ENCODE measurements around the gene SRSF11.

The SRSF11 gene

DNA sequence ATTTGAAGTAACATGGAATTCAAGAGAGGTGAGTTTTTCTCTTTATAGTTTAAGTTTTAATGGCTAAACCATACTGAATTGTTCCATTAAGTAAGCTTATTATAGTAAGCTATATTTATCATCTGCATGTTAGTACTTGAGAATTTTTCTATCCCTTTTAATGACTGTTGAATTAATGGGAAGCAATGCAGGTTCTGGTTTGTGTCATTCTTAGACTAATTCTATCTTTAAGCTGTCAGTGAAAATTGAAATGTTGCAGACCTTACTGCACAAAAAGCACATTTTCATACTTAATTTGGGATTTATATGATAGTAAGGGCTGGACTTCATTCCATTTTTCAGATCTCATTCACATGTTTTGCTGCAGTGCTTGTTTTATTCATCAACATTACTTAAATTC, 25.9 kb downstream of the SRSF11 start:
- H3K27me3 Mint-ChIP-seq = no peaks in the 10 kb centered on the region
- peaks cover 28% of the 10 kb centered on the region for H3K36me3 Mint-ChIP-seq

DNA sequence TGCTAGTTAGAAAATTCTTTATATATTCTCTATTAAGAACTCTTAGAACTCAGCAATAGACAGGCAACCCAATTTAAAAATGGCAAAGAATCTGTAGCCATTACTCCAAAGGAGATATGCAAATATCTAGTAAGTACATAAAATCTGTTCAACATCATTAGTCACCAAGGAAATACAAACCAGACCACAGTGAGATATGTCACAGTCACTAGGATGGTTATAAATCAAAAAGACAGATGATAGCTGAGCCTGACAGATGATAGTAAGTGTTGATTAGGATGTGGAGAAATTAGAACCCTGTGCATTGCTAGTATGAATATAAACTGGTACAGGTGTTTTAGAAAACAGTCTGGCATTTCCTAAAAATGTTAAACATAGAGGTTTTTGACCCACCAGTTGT, 26.6 kb downstream of the SRSF11 start:
- Mint-ChIP-seq H3K27me3 (no peaks in the 10 kb centered on the region), H3K27ac (peak overlapping the region; percentile 46), H3K9me3 (ENCODE audit: low read depth) (no peaks in the 10 kb centered on the region), H3K4me1 (ENCODE audit: low read depth) (peaks cover 21% of the 10 kb centered on the region), H3K4me3 (no peak overlapping the region), H3K36me3 (peaks cover 28% of the 10 kb centered on the region)

More for the DNA sequence above, 25.9 kb downstream of the SRSF11 start:
- no peak overlapping the region for H3K4me3 Mint-ChIP-seq
- peaks cover 21% of the 10 kb centered on the region for H3K4me1 Mint-ChIP-seq (ENCODE audit: low read depth)
- no peaks in the 10 kb centered on the region for H3K9me3 Mint-ChIP-seq (ENCODE audit: low read depth)
- H3K27ac Mint-ChIP-seq = peak overlapping the region; percentile 67

DNA sequence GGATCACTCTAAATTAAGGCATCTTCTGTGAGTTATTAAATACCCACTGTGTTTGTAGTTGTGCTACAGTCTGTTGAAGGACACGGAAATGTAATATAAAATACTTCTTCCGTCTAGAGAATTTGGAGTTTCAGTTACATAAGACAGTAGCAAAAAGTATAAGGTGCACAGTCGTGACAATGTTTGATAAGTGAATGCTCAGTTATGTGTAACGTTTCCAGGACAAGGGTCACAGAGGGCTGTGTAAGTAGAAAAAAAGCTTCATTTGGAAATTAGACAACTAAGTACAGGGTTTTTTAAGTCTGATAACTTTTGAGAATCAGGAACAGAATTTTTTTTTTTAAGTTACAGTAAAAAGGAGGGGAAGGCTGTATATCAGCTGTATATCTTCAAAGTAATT, 27.5 kb downstream of the SRSF11 start:
- Mint-ChIP-seq H3K27me3 (no peaks in the 10 kb centered on the region), H3K4me3 (no peak overlapping the region), H3K36me3 (peaks cover 26% of the 10 kb centered on the region)

DNA sequence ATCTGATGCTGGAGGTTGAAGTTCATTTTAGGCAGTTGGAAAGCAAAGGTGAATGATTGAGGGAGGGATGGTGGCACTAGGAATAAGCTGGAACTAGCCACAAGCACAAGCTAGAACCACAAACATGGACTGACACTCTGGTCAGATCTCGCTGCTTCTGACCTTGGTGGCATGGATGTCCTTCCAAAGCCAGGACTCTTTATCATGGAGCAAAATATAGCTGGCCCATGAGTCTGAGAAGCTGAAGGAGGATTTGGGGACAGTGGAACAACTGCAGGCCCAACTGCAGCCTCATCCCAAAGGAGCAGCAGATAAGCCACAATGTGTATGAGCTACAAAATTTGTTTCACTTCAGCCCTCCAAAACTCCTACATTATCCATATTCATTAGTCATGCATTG, 35.5 kb downstream of the SRSF11 start:
- Mint-ChIP-seq H3K4me1 (ENCODE audit: low read depth) (no peaks in the 10 kb centered on the region), H3K36me3 (peaks cover 2% of the 10 kb centered on the region), H3K4me3 (no peak overlapping the region), H3K9me3 (ENCODE audit: low read depth) (no peaks in the 10 kb centered on the region), H3K27ac (no peak overlapping the region), H3K27me3 (no peaks in the 10 kb centered on the region)

More for the DNA sequence above, 27.5 kb downstream of the SRSF11 start:
- H3K27ac Mint-ChIP-seq = peak overlapping the region; percentile 90
- peaks cover 21% of the 10 kb centered on the region for H3K4me1 Mint-ChIP-seq (ENCODE audit: low read depth)
- no peaks in the 10 kb centered on the region for H3K9me3 Mint-ChIP-seq (ENCODE audit: low read depth)

DNA sequence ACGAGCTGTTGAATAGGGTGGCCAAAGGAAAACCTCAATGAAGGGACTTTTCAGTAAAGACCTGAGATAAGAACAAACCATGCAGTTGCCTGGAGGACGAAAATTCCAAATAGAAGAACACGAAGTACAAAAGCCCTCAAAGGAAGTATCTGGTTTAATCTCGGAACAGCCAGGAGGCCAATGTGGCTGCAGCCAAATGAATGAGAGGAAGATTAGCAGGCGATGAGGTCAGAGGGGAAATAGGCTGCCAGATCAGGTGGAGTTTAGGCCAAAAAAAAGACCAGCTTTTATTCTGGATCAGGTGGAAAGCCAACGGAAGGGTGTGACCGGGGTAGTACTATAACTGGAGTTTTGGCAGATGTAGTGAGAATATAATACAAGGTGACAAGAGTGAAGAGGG, 43.7 kb downstream of the SRSF11 start:
- Mint-ChIP-seq H3K27ac (no peak overlapping the region), H3K4me3 (no peak overlapping the region), H3K27me3 (no peaks in the 10 kb centered on the region), H3K36me3 (peaks cover 5% of the 10 kb centered on the region), H3K9me3 (ENCODE audit: low read depth) (no peaks in the 10 kb centered on the region), H3K4me1 (ENCODE audit: low read depth) (no peaks in the 10 kb centered on the region)

DNA sequence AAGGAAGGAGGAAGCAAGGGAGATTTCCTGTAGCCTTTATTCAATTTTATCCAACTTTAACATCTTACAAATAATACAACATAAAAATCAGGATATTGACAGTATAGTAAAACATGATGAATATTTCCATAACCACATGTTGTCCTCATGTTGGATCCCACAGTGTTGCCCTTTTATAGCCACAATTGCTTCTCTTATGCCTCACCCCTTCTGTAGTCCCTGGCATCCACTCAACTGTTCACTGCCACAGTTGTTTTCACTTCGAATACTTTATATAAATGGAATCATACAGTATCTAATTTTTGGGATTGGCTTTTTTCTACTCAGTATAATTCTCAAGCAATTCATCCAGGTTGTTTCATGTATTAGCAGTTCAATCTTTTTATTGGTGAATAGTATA, 44.8 kb downstream of the SRSF11 start:
- H3K4me3 Mint-ChIP-seq = no peak overlapping the region
- H3K27me3 Mint-ChIP-seq = no peaks in the 10 kb centered on the region
- H3K9me3 Mint-ChIP-seq (ENCODE audit: low read depth) = no peaks in the 10 kb centered on the region
- H3K27ac Mint-ChIP-seq = no peak overlapping the region
- peaks cover 3% of the 10 kb centered on the region for H3K36me3 Mint-ChIP-seq
- H3K4me1 Mint-ChIP-seq (ENCODE audit: low read depth) = no peaks in the 10 kb centered on the region

DNA sequence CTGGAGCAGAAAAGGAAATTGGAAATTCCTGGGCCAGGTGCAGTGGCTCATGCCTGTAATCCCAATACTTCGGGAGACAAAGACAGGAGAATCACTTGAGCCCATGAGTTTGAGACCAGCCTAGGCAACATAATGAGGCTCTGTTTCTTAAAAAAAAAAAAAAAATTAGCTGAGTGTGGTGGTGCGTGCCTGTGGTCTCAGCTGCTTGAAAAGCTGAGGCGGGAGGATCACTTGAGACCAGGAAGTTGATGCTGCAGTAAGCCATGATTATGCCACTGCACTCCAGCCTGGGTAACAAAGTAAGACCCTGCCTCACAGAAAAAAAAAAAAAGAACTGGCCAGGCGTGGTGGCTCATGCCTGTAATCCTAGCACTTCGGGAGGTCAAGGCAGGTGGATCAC, 56.7 kb downstream of the SRSF11 start:
- Mint-ChIP-seq H3K36me3 (peaks cover 8% of the 10 kb centered on the region), H3K27ac (peak overlapping the region; percentile 64), H3K4me3 (no peak overlapping the region)

DNA sequence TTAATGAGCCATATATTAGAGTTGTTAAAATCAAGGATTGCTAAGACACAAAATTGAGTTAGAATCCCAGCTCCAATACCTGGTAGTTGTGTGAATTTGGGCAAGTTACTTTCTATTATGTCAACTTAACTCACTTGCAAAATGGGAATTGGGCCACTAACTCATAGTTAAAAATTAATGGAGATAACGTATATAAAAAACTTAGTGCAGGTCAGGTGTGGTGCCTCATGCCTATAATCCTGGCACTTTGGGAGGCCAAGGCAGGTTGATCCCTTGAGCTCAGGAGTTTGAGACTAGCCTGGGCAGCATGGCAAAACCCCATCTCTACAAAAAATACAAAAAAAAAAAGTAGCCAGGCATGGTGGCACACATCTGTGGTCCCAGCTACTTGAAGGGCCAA, 57.5 kb downstream of the SRSF11 start:
- no peak overlapping the region for H3K27ac Mint-ChIP-seq
- peaks cover 6% of the 10 kb centered on the region for H3K36me3 Mint-ChIP-seq

More for the DNA sequence above, 56.7 kb downstream of the SRSF11 start:
- Mint-ChIP-seq H3K9me3 (ENCODE audit: low read depth) (no peaks in the 10 kb centered on the region), H3K4me1 (ENCODE audit: low read depth) (no peaks in the 10 kb centered on the region), H3K27me3 (no peaks in the 10 kb centered on the region)

DNA sequence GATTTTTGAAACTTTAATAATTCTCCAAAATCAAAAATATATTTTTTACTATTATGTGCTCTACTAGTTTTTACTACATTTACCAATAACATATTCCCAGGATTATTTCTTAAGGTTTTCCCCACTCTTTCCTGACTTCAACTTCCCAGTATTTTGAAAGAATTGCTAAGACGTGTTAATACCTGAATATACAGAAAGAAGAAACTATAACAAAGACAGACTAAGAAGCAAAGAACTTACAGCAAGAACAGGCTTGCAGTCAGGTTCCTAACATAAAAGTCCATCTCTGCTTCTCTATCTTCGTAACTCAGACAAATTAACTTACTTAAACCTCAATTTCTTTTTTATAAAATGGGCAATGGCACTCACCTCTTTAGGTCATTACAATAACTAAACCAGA, 63.2 kb downstream of the SRSF11 start:
- peaks cover 3% of the 10 kb centered on the region for H3K36me3 Mint-ChIP-seq

More for the DNA sequence above, 57.5 kb downstream of the SRSF11 start:
- no peaks in the 10 kb centered on the region for H3K4me1 Mint-ChIP-seq (ENCODE audit: low read depth)
- no peaks in the 10 kb centered on the region for H3K27me3 Mint-ChIP-seq
- no peaks in the 10 kb centered on the region for H3K9me3 Mint-ChIP-seq (ENCODE audit: low read depth)
- H3K4me3 Mint-ChIP-seq = no peak overlapping the region

DNA sequence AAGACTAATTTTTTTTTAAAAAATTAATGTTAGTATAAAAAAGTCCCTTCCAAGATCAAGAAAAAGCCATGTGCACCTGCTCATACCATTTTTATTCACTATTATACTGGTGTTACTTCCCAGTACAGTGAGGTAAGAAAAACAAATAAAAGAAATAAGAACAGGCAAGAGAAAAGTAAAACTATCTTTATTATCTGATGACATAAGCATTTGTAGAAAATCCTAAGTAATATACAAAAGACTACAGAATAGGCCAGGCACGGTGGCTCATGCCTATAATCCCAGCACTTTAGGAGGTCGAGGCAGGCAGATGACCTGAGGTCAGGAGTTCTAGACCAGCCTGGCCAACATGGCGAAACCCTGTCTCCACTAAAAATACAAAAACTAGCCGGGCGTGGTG, 65.3 kb downstream of the SRSF11 start:
- Mint-ChIP-seq H3K27me3 (no peaks in the 10 kb centered on the region), H3K4me3 (no peak overlapping the region), H3K4me1 (ENCODE audit: low read depth) (no peaks in the 10 kb centered on the region), H3K27ac (no peak overlapping the region), H3K9me3 (ENCODE audit: low read depth) (no peaks in the 10 kb centered on the region), H3K36me3 (peaks cover 2% of the 10 kb centered on the region)

More for the DNA sequence above, 63.2 kb downstream of the SRSF11 start:
- H3K4me1 Mint-ChIP-seq (ENCODE audit: low read depth) = no peaks in the 10 kb centered on the region
- H3K9me3 Mint-ChIP-seq (ENCODE audit: low read depth) = no peaks in the 10 kb centered on the region
- no peak overlapping the region for H3K4me3 Mint-ChIP-seq
- no peaks in the 10 kb centered on the region for H3K27me3 Mint-ChIP-seq
- no peak overlapping the region for H3K27ac Mint-ChIP-seq

DNA sequence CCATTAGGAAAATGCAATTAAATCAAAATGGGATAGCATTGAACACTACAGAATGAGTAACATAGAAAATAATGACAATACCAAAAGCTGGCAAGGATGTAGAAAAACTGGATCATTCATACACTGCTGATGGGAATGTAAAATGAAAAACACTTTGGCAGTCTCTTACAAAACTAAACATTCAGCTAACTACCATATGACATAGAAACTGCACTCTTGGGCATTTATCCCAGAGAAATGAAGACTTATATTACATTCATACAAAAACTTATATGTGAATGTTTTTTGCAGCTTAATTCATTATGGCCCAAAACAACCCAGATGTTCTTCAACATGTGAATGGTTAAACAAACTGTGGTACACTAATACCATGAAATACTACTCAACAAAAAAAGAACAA, 67.0 kb downstream of the SRSF11 start:
- Mint-ChIP-seq H3K27ac (peak overlapping the region; percentile 3), H3K4me1 (ENCODE audit: low read depth) (no peaks in the 10 kb centered on the region), H3K4me3 (no peak overlapping the region), H3K27me3 (no peaks in the 10 kb centered on the region), H3K36me3 (peaks cover 2% of the 10 kb centered on the region), H3K9me3 (ENCODE audit: low read depth) (no peaks in the 10 kb centered on the region)

DNA sequence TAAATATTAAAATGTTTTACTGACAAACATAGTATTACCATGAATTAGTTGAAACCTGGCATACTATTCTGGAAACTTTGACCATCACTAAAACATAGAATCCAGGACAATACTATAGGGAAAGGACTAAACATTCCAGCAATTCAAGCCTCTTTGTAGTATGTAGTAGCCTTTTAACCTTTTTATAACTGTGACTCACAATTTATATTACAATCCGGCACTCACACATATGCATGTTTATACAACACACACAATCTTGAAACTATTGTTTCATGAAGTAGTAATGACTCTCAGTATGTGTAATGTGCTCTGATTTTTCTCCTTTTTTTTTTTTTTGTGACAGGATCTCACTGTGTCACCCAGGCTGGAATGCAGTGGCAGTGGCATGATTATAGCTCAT, 69.0 kb downstream of the SRSF11 start:
- H3K36me3 Mint-ChIP-seq = peaks cover 2% of the 10 kb centered on the region
- no peak overlapping the region for H3K4me3 Mint-ChIP-seq
- H3K4me1 Mint-ChIP-seq (ENCODE audit: low read depth) = no peaks in the 10 kb centered on the region
- H3K27ac Mint-ChIP-seq = no peak overlapping the region
- no peaks in the 10 kb centered on the region for H3K9me3 Mint-ChIP-seq (ENCODE audit: low read depth)
- H3K27me3 Mint-ChIP-seq = no peaks in the 10 kb centered on the region

DNA sequence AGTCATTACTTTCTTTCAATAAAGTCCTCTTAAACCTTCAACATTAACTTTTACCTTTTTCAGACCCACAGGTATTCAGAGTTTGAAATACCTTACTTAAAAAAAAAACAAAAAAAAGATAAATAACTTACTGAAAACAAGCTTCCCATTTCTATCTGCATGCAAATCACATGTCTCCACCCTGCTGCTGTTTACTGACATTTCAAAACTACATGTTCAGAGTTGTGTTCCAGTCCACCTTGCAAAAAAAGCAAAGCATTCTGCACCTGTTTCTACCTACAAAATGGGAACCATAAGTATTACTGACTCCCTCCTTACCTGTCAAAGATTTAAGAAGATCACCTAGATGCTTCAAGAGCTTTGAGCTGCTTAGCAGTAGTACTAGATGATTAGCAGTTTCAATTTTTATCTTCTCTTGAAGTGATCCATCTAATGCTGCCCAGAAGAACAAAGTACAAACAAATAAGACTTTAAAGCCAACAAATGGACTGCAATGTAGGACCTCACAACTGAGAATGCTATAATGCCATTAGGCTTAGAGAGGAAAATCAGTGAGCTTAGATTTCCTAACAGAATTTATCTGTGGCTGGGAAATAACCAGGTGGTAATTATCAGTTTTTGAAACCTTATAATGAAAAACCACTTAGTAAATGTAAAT, 72.1 kb downstream of the SRSF11 start:
- Mint-ChIP-seq H3K9me3 (ENCODE audit: low read depth) (no peaks in the 10 kb centered on the region), H3K4me1 (ENCODE audit: low read depth) (no peaks in the 10 kb centered on the region), H3K4me3 (no peak overlapping the region), H3K27ac (no peak overlapping the region), H3K27me3 (no peaks in the 10 kb centered on the region), H3K36me3 (peaks cover 2% of the 10 kb centered on the region)

DNA sequence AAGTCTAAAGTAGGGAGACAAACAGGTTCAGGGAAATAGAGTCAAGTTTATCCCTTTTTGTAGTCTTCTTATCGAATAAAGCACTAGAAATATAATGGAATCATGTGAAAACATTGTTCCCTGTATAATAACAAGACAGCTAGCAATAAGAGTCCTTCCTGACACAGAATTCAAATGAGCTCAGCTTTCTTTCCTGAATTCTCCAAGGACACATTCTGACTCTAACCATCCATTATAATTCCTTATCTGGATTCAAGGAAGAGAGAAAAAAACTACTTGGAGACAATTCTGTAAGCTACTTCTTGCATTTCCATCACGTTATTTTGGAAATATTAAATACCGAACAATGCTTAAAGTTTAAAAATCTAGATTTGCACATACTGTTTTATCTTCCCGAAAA, 74.6 kb downstream of the SRSF11 start:
- Mint-ChIP-seq H3K36me3 (peaks cover 9% of the 10 kb centered on the region), H3K4me3 (no peak overlapping the region), H3K9me3 (ENCODE audit: low read depth) (no peaks in the 10 kb centered on the region), H3K27ac (no peak overlapping the region), H3K4me1 (ENCODE audit: low read depth) (peaks cover 3% of the 10 kb centered on the region), H3K27me3 (no peaks in the 10 kb centered on the region)

DNA sequence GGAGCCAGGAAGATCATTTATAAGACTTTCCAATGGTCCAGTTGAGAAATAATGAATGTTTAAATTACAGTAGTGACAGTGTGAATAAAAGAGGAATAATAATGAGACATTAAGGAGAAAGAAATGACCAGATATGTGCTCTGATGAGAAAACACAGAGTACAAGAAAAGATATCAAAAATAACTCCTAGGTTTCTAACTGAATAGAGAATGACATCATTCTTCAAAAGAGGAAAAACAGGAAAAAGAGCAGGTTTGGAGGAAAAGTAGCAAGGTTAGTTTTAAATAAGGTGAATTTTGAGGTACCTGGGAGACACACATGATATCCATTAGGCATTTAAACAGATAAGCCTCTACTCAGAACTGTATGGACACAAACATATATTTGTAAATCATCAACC, 78.3 kb downstream of the SRSF11 start:
- Mint-ChIP-seq H3K4me1 (ENCODE audit: low read depth) (peaks cover 3% of the 10 kb centered on the region), H3K36me3 (peaks cover 12% of the 10 kb centered on the region), H3K27ac (no peak overlapping the region), H3K27me3 (no peaks in the 10 kb centered on the region), H3K9me3 (ENCODE audit: low read depth) (no peaks in the 10 kb centered on the region), H3K4me3 (no peak overlapping the region)
